HG03196 (cell line): ENCODE results near the gene AKAP6.

Experiments
- ATAC-seq: cut with Tn5 transposase; IDR thresholded peaks from one replicate; pipeline ENCODE4 v1.9.1; 2021; ENCODE audit not compliant: unreplicated experiment

AKAP6 gene

DNA sequence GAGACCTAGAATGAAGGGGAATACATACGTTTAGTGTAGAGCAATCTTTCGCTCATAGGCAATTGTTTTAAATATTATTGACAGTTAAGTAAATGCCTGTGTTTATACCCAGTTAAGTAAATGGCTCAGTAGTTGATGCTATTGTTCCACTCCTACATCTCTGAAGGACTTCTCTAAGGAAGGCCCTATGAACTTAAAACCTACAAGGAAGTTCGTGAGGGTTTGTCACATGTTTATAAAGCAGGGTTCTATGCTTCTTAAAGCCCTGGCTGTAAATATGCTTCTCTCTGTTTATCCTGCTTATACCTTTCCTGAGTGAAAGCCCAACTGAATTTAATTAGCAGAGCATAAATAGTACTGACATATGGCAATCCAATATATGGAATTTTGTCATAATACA lies 327.5 kb downstream of the AKAP6 start:
- ATAC-seq, result no peak

DNA sequence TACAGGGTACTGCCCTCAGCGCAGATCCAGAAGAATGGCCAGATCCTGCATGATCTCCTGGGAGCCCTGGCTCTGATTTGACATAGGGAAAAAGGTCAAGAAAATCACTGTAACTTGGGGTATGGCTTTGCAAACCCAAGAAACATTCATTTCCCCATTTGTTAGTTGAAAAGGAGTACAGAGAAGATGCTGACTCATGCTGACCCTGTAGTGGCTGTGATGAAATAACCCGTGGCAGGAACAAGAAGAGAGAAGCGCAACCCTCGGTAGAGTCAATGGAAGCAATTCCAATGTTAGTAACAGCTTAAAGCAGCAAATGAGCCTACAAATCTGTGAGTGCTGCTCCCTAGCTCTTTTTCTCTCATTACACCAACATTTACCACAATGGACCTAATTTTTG lies 328.0 kb downstream of the AKAP6 start:
- ATAC-seq, result no peak

- ATAC-seq, result no peak
These were observed 332.1 kb downstream of the AKAP6 start for GRCh38 chr14:32661216-32661615.

DNA sequence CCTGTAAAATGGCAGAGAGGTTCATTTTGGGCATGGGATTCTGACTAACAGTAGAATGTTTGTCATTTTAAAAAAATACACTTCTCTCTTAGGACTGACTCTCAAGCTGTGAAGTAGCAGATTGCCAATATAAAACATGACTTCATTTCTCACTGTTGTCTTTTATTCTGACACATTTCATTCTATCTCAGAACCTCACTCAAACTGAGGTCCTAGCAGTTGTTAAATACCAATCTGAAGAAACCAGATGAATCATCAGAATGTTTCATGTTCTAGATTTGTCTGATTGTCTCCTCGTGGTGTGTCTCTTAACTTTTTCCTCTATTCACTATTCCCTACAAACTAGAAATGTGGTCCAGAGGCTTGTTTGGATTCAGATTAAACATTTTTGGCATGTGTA lies 333.1 kb downstream of the AKAP6 start:
- no peak for ATAC-seq

DNA sequence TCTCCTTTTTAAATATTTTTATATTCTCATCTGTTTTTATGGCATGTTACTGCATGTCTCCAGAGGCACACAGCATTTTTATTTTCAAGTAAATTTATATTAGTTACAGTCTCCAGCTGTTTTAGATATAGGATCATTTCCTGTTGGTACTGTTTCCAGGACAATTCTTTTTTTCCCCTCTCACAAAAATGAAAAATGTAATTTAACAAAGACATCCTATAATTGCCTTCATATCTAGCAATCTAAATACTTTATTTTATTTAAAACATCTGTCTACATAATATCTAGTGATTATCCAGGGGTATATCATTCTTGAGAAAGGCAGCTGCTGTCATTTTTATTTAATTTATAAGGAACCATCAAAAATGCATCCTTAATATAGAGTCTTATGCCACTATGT lies 337.2 kb downstream of the AKAP6 start:
- no peak for ATAC-seq

DNA sequence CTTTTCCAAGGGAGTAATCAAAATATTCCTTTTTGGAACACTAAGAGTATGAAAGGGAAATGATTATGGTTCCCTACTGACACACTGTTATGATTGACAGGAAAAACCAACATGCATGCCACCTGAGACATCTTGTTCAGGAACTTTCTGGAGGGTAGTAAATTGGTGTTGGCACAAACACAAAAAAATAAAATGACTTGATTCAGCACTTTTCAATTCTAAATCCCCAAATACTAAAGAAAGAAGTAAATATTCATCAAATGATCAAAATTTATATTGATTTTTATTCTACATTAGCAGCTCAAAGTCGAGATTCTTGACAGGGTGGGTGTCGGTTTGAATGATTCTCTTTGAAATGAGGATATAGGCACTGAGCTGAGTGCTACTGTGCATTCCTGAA lies 338.2 kb downstream of the AKAP6 start:
- ATAC-seq, result no peak

- no peak for ATAC-seq
These were observed 338.7 kb downstream of the AKAP6 start for GRCh38 chr14:32667791-32668190.

DNA sequence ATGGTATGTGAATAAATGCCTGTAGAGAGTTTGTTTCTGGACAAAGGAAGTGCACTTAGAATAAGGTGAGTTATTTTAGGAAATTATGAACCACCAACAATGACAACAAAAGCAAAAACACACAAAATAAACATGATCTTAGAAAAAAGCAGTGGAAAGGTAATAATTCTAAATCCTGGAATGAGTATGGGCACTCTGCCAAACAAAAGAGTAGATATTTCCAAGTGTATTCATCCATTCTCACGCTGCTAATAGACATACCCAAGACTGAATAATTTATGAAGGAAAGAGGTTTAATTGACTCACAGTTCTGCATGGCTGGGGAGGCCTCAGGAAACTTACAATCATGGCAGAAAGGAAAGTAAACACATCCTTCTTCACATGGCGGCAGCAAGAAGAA lies 340.3 kb downstream of the AKAP6 start:
- ATAC-seq, result no peak

- ATAC-seq, result no peak
These were observed 346.3 kb downstream of the AKAP6 start for GRCh38 chr14:32675433-32675832.

DNA sequence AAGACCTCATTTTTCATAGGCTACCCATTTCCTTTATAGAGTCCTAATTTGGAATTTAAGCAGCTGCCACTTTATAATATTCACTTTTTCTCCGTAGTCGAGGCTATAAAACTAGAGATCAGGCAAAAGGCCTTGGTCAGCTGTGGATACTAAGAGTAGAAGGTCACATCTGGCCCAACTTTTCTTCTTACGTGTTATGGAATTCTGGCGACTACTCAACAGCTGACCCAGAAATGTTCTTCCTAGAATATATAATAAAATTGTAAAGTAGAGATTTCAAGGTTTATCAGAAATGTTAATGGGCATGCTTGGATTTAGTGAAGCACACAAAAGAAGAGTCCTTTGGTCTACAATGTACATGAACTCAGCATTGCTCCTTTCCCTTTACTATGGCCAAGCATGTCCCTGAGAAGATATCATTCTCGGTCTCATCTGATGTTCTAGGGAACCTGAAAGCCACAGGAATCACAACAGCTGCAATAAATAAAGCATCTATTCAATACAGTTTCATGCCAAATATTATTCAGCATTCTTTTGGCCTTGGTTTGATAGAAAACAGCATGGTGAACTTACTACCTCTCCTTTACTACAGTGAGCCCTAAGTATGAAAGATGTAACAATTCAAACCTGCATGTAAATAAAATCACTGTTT lies 348.2 kb downstream of the AKAP6 start:
- ATAC-seq, result no peak

DNA sequence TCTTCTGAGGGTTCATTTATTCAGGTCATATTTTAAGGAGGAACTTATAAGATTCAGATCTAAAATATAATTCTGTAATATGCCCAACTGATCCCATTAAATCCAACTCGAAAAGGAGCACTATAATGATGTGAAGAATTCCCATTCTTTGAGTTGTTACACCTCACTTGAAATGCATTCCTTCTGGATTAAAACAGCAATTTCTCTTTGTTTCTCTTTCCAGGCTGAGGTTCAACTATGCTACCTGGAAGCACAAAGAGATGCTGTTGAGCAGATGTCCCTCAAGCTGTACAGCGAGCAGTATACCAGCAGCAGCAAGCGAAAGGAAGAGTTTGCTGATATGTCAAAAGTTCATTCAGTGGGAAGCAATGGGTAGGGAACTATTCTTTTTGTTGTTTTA lies 349.0 kb downstream of the AKAP6 start:
- no peak for ATAC-seq

DNA sequence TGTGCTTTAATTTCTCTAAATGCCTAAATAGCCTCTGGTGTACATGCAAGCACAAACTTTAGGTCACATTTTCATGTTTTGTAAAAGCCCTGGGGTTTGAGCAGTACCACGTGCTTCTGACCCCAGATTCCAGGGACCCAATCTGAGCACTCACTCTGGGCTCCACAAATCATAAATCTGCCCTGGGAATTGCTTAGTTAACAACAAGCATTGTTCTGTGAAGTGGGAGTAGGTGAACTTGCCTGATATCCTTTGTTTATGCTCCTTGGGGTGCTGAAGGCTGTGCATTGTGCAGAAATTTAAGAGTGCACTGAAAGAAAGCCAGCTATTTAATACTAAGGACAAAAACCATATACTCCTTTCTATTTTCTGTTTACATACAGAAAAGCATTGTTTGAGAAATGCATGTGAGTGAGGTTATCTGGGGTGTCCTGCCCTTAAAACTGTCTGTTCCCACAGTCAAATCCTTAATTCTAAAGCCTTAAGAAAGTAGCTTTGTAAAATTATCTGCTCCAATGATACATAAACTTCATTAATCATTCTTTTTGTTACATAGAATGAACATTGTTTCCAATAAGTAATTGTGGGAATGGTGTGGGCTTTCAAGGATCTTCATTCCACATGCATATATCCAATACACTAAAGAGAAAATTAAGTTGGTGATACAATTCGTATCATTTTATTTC lies 351.0 kb downstream of the AKAP6 start:
- ATAC-seq, result no peak

GRCh38 chr14:32681598-32681997 lies 352.5 kb downstream of the AKAP6 start:
- ATAC-seq, result no peak

- ATAC-seq, result no peak
These were observed 353.1 kb downstream of the AKAP6 start for GRCh38 chr14:32682214-32682613.

- ATAC-seq, result no peak
These were observed 354.6 kb downstream of the AKAP6 start for GRCh38 chr14:32683679-32684078.

- no peak for ATAC-seq
These were observed 359.8 kb downstream of the AKAP6 start for GRCh38 chr14:32688941-32689340.

GRCh38 chr14:32692441-32692840 lies 363.3 kb downstream of the AKAP6 start:
- no peak for ATAC-seq

GRCh38 chr14:32693114-32693513 lies 364.0 kb downstream of the AKAP6 start:
- no peak for ATAC-seq

DNA sequence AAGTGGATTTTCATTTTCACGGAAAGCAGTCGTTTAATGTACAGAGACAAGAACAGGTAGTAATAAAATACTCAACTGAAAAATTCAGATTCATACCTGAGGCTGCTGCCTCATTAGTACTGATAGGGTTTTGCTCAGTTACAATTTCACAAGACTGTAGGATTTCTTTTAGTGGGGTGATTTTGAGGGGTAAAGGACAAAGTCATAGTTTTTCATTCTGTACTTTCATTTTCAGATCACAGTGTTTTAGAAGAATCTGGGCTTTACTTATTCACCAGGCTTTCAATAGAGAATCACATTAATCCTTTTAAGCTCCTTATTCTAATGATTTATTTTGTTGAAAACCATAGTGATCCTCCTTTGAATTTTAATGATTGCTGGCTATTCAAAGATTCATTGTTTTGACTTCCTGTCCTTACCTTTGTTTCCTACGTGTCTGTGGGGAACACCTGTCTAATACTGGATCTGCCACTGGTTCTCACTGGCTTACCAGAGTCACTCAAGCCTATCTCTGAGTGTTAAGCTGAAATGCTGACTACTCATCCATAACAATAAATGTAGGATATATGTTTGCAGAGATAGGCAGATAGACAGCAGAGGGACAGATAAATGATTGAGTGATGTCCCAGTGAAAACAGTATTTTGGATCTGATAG lies 365.8 kb downstream of the AKAP6 start:
- ATAC-seq, result no peak

DNA sequence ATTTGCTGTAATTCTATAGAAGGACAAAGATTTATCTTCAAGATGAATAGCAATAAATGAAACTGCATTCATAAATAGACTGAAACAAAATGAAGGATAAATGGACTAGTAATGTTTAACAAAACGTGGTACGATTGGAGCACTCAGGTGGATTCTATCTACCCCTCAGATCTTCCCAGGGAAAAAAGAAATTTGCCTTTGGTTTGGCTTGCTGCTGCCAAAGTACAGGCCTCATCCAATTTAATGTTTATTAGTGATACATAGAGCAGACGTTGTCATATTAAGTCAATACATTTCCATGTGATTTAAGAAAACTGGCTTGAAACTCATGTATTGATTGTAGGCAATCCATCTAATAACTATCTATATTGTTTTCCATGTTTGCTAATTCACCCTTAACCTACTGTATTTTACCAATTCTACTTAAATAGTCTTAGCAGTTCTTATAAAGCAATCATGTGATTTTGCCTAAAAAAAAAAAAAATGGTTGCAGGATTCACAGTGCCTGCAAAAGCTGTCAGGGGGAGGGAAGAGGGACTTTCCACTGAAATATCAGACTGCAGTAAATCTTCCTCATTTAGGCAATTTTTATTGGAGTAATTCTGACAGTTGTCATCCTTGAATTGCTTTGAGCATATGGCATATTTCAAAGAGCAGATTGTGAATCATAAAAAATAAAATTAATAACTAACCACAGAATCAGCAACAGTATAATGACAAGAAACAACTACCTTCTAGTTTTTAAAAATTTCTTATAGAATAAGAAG lies 367.4 kb downstream of the AKAP6 start:
- ATAC-seq, result no peak

- ATAC-seq, result no peak
These were observed 368.0 kb downstream of the AKAP6 start for GRCh38 chr14:32697114-32697513.

DNA sequence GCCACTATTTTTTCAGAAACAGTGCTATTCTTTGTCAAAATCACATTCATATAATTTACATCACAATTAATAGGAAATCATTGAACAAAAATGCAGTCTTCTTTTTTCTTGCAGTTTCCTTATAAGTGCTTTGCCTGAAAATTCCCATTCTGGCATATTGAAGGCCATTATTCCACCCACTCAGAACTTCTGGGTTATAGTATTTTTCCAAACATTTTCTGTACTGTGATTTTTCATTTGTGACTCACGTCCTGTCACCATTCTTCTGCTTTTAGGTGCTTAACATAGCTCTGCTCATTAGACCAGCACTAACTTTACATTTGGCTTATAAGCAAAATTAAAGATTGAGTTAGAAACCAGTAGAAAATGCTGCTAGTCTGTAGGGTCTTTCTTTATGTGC lies 368.6 kb downstream of the AKAP6 start:
- ATAC-seq, result no peak
